Spinal cord (tissue), 10 donors: Measurements from ENCODE around the gene ANP32B. TPM values are rescaled to one million over a fixed set of nuclear protein-coding genes. Genes with fewer than 3 reads are reported as not detected.
"Not testable (repeated sequence)": the region's sequence is repeated elsewhere in the genome, so short reads cannot be mapped to it uniquely, and the experiment has no call there.

Source experiments
- DNase-seq, 6 donors: peaks; one replicate each; pipeline versions ENCODE4 v3.0.0 to v3.0.0-alpha.2; 2013 to 2015; ENCODE audit warnings: low spot score in 6 of 6, low read depth in 4 of 6
- H3K27ac ChIP-seq: one replicate; pipeline ENCODE4 v1.5.1; 2013; ENCODE audit warnings: low read depth, low read length, control low read depth
- H3K27me3 ChIP-seq: one replicate; pipeline ENCODE4 v1.6.1; 2013; ENCODE audit warnings: low read length; ENCODE audit not compliant: control insufficient read depth, insufficient read depth
- H3K36me3 ChIP-seq: one replicate; pipeline ENCODE4 v1.6.1; 2013; ENCODE audit warnings: low read length; ENCODE audit not compliant: control insufficient read depth, insufficient read depth
- H3K4me1 ChIP-seq: one replicate; pipeline ENCODE4 v1.6.1; 2013; ENCODE audit warnings: low read length; ENCODE audit not compliant: control insufficient read depth, insufficient read depth
- H3K4me3 ChIP-seq: one replicate; pipeline ENCODE4 v1.5.1; 2013; ENCODE audit warnings: low read depth, low read length, control low read depth
- H3K9me3 ChIP-seq: one replicate; pipeline ENCODE4 v1.6.1; 2013; ENCODE audit warnings: low read length; ENCODE audit not compliant: control insufficient read depth, insufficient read depth
- WGBS: methylation state at CpG from one replicate; pipeline ENCODE4 v1.1.5; 2013; ENCODE audit warnings: missing lambda C conversion rate; ENCODE audit not compliant: insufficient coverage; 5-methylcytosine and 5-hydroxymethylcytosine counted together
- polyA plus RNA-seq, 2 donors: library from polyadenylated mRNA; unstranded; fragments of 120-200 nt; gene quantifications; one replicate each; pipeline ENCODE4 v1.2.1, GENCODE V29; 2013; ENCODE audit not compliant: insufficient read length in 2 of 2
- total RNA-seq, 2 donors: library from RNA; depleted of rRNA in 1 of 2; stranded (reverse); fragments of 120-200 nt in 1 of 2; fragments of >200 nt in 1 of 2; gene quantifications; one replicate each; pipeline versions ENCODE4 v1.2.3 to v1.2.4, GENCODE V29; 2013 to 2014
- donor health status: healthy.

Gene ANP32B
- total and polyA plus RNA-seq, 4 donors, result 14.5 to 150 (median 82.1) TPM

GRCh38 chr9:98018347-98018746 lies 35.2 kb downstream of the ANP32B start:
- no peaks in the 10 kb centered on the region for H3K27me3 ChIP-seq
- no peaks in the 10 kb centered on the region for H3K4me1 ChIP-seq
- peaks cover 47% of the 10 kb centered on the region for H3K36me3 ChIP-seq
- 93% methylated on average over 4 of the region's 5 CpGs for WGBS
- no peak overlapping the region for H3K4me3 ChIP-seq
- no peaks in the 10 kb centered on the region for H3K9me3 ChIP-seq
- DNase-seq, result no peak
- H3K27ac ChIP-seq, result no peak overlapping the region

- Histone ChIP-seq H3K27ac (no peak overlapping the region), H3K4me3 (no peak overlapping the region), H3K27me3 (no peaks in the 10 kb centered on the region), H3K36me3 (peaks cover 40% of the 10 kb centered on the region), H3K4me1 (no peaks in the 10 kb centered on the region), H3K9me3 (no peaks in the 10 kb centered on the region)
- WGBS, result 89% methylated on average over 4 of the region's 4 CpGs
- no peak for DNase-seq
Observed at GRCh38 chr9:98019098-98019497, 36.0 kb downstream of the ANP32B start.

- H3K36me3 ChIP-seq, result peaks cover 34% of the 10 kb centered on the region
- H3K9me3 ChIP-seq, H3K27me3 ChIP-seq, H3K4me3 ChIP-seq, H3K27ac ChIP-seq, DNase-seq, H3K4me1 ChIP-seq: not testable (repeated sequence)
- WGBS, result 100% methylated on average over 3 of the region's 5 CpGs
Observed at GRCh38 chr9:98019869-98020268, 36.7 kb downstream of the ANP32B start.

- Histone ChIP-seq H3K27me3 (no peaks in the 10 kb centered on the region), H3K36me3 (peaks cover 29% of the 10 kb centered on the region), H3K4me1 (no peaks in the 10 kb centered on the region), H3K4me3 (no peak overlapping the region), H3K9me3 (no peaks in the 10 kb centered on the region), H3K27ac (no peak overlapping the region)
- 89% methylated on average over 7 of the region's 8 CpGs for WGBS
- no peak for DNase-seq
Observed at GRCh38 chr9:98020476-98021145, 37.5 kb downstream of the ANP32B start.

- Histone ChIP-seq H3K4me1 (no peaks in the 10 kb centered on the region), H3K36me3 (peaks cover 29% of the 10 kb centered on the region), H3K4me3 (no peak overlapping the region), H3K27me3 (no peaks in the 10 kb centered on the region), H3K9me3 (no peaks in the 10 kb centered on the region), H3K27ac (no peak overlapping the region)
- DNase-seq, result no peak
- WGBS, result 91% methylated on average over 8 of the region's 8 CpGs
Observed at GRCh38 chr9:98021306-98022040, 38.3 kb downstream of the ANP32B start.

GRCh38 chr9:98022447-98022846 lies 39.3 kb downstream of the ANP32B start:
- H3K9me3 ChIP-seq, result no peaks in the 10 kb centered on the region
- no peaks in the 10 kb centered on the region for H3K4me1 ChIP-seq
- no peak for DNase-seq
- H3K27me3 ChIP-seq, result no peaks in the 10 kb centered on the region
- no peak overlapping the region for H3K4me3 ChIP-seq
- H3K36me3 ChIP-seq, result peaks cover 29% of the 10 kb centered on the region
- 92% methylated on average over 7 of the region's 8 CpGs for WGBS
- H3K27ac ChIP-seq, result no peak overlapping the region

- WGBS, result no CpG with 5 or more reads among the region's 1 CpG
- Histone ChIP-seq H3K36me3 (peaks cover 15% of the 10 kb centered on the region), H3K4me3 (no peak overlapping the region), H3K9me3 (no peaks in the 10 kb centered on the region), H3K27ac (no peak overlapping the region), H3K4me1 (no peaks in the 10 kb centered on the region), H3K27me3 (no peaks in the 10 kb centered on the region)
- DNase-seq, result no peak
Observed at GRCh38 chr9:98024702-98025101, 41.6 kb downstream of the ANP32B start.

GRCh38 chr9:98031169-98031568 lies 48.0 kb downstream of the ANP32B start:
- Histone ChIP-seq H3K4me3 (no peak overlapping the region), H3K27me3 (no peaks in the 10 kb centered on the region), H3K9me3 (no peaks in the 10 kb centered on the region), H3K27ac (no peak overlapping the region), H3K4me1 (peaks cover 4% of the 10 kb centered on the region), H3K36me3 (no peaks in the 10 kb centered on the region)
- no peak for DNase-seq

GRCh38 chr9:98031935-98032334 lies 48.8 kb downstream of the ANP32B start:
- 100% methylated on average over 1 of the region's 1 CpG for WGBS
- H3K4me3 ChIP-seq, result no peak overlapping the region
- DNase-seq, result no peak
- H3K27me3 ChIP-seq, result no peaks in the 10 kb centered on the region
- H3K36me3 ChIP-seq, result no peaks in the 10 kb centered on the region
- no peaks in the 10 kb centered on the region for H3K9me3 ChIP-seq
- peaks cover 4% of the 10 kb centered on the region for H3K4me1 ChIP-seq
- no peak overlapping the region for H3K27ac ChIP-seq
